Mesendoderm (in vitro differentiated cells): ENCODE results near the gene EPHA5.

Experiments used
- DNase-seq: peaks from one replicate; pipeline ENCODE4 v3.0.0; 2013
- H2AK5ac ChIP-seq: 2 replicates; pipeline ENCODE4 v1.6.1; 2013; ENCODE audit warnings: low read length, inconsistent platforms
- H2BK120ac ChIP-seq: 2 replicates; pipeline ENCODE4 v1.6.1; 2013; ENCODE audit warnings: low read depth, mild to moderate bottlenecking, low read length, moderate library complexity, mixed read lengths
- H2BK15ac ChIP-seq: replicated peaks from 2 replicates; pipeline ENCODE4 v1.6.1; 2013; ENCODE audit warnings: low read depth, mild to moderate bottlenecking, moderate library complexity
- H2BK5ac ChIP-seq: 2 replicates; pipeline ENCODE4 v1.6.1; 2013; ENCODE audit warnings: low read length, inconsistent platforms
- H3K18ac ChIP-seq: 2 replicates; pipeline ENCODE4 v1.6.1; 2013; ENCODE audit warnings: mild to moderate bottlenecking, low read length, mixed read lengths
- H3K23ac ChIP-seq: one replicate; pipeline ENCODE4 v1.6.1; 2013; ENCODE audit warnings: low read length
- H3K27ac ChIP-seq: 2 replicates; pipeline ENCODE4 v1.5.1; 2013; ENCODE audit warnings: low read depth, mild to moderate bottlenecking, inconsistent platforms, low read length, moderate library complexity
- H3K27me3 ChIP-seq: 2 replicates; pipeline ENCODE4 v1.6.1; 2013; ENCODE audit warnings: low read length, control low read depth, mild to moderate bottlenecking, inconsistent platforms; ENCODE audit not compliant: insufficient read depth, poor library complexity
- H3K36me3 ChIP-seq: 2 replicates; pipeline ENCODE4 v1.6.1; 2013; ENCODE audit warnings: low read length, inconsistent platforms; ENCODE audit not compliant: control insufficient read depth, insufficient read depth
- H3K4ac ChIP-seq: one replicate; pipeline ENCODE4 v1.6.1; 2013; ENCODE audit warnings: low read depth, mild to moderate bottlenecking, low read length, moderate library complexity
- H3K4me1 ChIP-seq: 2 replicates; pipeline ENCODE4 v1.6.1; 2013; ENCODE audit warnings: low read depth, low read length, inconsistent platforms; ENCODE audit not compliant: control insufficient read depth
- H3K4me2 ChIP-seq: 2 replicates; pipeline ENCODE4 v1.6.1; 2013; ENCODE audit warnings: low read length
- H3K4me3 ChIP-seq: 2 replicates; pipeline ENCODE4 v1.5.1; 2013; ENCODE audit warnings: mild to moderate bottlenecking, low read length
- H3K56ac ChIP-seq: one replicate; pipeline ENCODE4 v1.6.1; 2013; ENCODE audit warnings: low read length
- H3K79me1 ChIP-seq: 2 replicates; pipeline ENCODE4 v1.6.1; 2013; ENCODE audit warnings: low read length, inconsistent platforms
- H3K79me2 ChIP-seq: 2 replicates; pipeline ENCODE4 v1.6.1; 2013; ENCODE audit warnings: mild to moderate bottlenecking, low read length; ENCODE audit not compliant: control insufficient read depth, insufficient read depth
- H3K9ac ChIP-seq: 2 replicates; pipeline ENCODE4 v1.6.1; 2013; ENCODE audit warnings: low read length, inconsistent platforms
- H4K5ac ChIP-seq: one replicate; pipeline ENCODE4 v1.6.1; 2013; ENCODE audit warnings: low read length
- H4K8ac ChIP-seq: one replicate; pipeline ENCODE4 v1.6.1; 2013; ENCODE audit warnings: low read depth, mild to moderate bottlenecking, control low read depth, low read length, moderate library complexity
- WGBS: extraction: QIAGEN DNeasy Blood & Tissue Kit; methylation state at CpG from one replicate; pipeline ENCODE4 v1.1.7; 2013; ENCODE audit warnings: low lambda C conversion rate, missing lambda C conversion rate; ENCODE audit not compliant: insufficient coverage; ENCODE audit errors: extremely low coverage; 5-methylcytosine and 5-hydroxymethylcytosine counted together

The EPHA5 gene

DNA sequence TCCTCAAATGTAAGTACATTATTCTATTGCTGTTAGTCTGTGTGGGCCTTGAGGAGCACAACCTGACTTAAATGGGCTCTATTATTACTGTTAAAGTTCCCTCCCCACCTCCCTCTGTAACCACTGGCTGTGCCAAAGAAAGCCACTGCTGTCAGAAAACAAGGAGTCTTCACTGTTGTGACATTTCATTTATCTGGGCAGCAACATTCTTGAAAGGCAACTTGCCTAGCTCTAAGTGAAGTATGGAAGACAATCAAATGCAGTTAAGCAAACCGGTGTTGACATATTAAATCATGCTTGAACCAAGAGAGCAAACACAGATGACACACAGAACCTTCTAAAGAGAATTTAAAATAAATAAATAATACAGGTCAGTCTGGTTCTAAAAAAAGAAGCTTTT is 81.0 kb downstream of the EPHA5 start:
- Histone ChIP-seq H3K18ac (no peak overlapping the region), H3K4me2 (no peak overlapping the region), H2BK15ac (no peak overlapping the region), H4K5ac (no peak overlapping the region), H2AK5ac (no peak overlapping the region), H4K8ac (no peak overlapping the region), H3K4ac (no peak overlapping the region), H3K27me3 (no peaks in the 10 kb centered on the region), H3K4me3 (no peak overlapping the region), H3K9ac (no peak overlapping the region), H2BK5ac (no peak overlapping the region), H3K4me1 (no peaks in the 10 kb centered on the region), H3K79me1 (no peaks in the 10 kb centered on the region), H3K23ac (no peak overlapping the region), H3K27ac (no peak overlapping the region), H3K56ac (no peak overlapping the region), H3K79me2 (no peaks in the 10 kb centered on the region), H3K36me3 (no peaks in the 10 kb centered on the region), H2BK120ac (no peak overlapping the region)
- DNase-seq, result no peak
- no CpG with 5 or more reads among the region's 1 CpG for WGBS

DNA sequence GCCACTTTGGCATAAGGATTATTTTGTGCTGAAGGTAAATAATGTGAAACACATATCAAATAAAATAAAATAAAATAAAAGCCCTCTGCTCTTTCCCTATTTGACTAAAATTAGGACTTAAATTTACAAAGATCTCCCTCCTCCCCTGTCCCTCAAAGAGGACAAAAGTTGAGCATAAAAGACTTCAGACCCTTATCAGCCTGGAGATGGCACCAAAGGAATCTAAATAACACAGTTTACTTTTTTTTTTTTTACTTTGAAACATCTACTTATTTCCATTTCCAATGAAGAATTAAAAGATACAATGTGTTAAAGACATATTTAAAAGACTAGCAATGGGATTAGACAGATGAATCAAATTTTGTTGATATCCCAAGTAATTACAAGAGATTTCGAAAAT is 89.7 kb downstream of the EPHA5 start:
- H3K36me3 ChIP-seq, result no peaks in the 10 kb centered on the region
- no peak overlapping the region for H2AK5ac ChIP-seq
- no peaks in the 10 kb centered on the region for H3K27me3 ChIP-seq
- no peak overlapping the region for H3K27ac ChIP-seq
- no peak overlapping the region for H2BK5ac ChIP-seq
- no peak overlapping the region for H2BK15ac ChIP-seq
- no peaks in the 10 kb centered on the region for H3K79me1 ChIP-seq
- WGBS, result no CpG with 5 or more reads among the region's 1 CpG
- H3K23ac ChIP-seq, result no peak overlapping the region
- no peak overlapping the region for H3K9ac ChIP-seq
- H2BK120ac ChIP-seq, result no peak overlapping the region
- peak; percentile 31 for DNase-seq
- no peaks in the 10 kb centered on the region for H3K79me2 ChIP-seq
- no peak overlapping the region for H3K18ac ChIP-seq
- no peak overlapping the region for H3K56ac ChIP-seq
- H3K4me3 ChIP-seq, result no peak overlapping the region
- H3K4me1 ChIP-seq, result no peaks in the 10 kb centered on the region
- H4K5ac ChIP-seq, result no peak overlapping the region
- H3K4me2 ChIP-seq, result no peak overlapping the region
- no peak overlapping the region for H4K8ac ChIP-seq
- H3K4ac ChIP-seq, result no peak overlapping the region

DNA sequence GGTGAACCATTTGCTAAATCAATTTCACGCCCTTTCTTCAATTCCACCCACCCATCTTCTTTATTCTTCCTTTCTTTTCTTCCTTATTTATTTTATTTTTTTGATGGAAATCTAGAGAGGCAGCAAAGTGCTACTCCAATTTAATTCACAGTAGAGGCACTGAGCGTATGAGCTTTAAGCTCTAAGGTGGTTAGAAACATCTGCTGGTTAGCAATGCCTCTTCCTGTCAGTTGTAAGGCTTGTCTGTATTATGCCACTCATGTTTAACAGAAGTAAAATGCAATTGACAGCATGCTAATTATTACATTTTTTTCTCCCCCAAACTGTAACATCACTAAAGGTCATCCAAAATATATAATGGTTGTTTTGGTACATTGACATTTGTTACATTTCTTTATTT is 103.8 kb downstream of the EPHA5 start:
- DNase-seq, result no peak
- no peaks in the 10 kb centered on the region for H3K4me1 ChIP-seq
- no peak overlapping the region for H4K8ac ChIP-seq
- H3K56ac ChIP-seq, result no peak overlapping the region
- no peak overlapping the region for H2AK5ac ChIP-seq
- no peak overlapping the region for H3K4ac ChIP-seq
- no peak overlapping the region for H3K27ac ChIP-seq
- no peak overlapping the region for H3K18ac ChIP-seq
- no peak overlapping the region for H2BK5ac ChIP-seq
- no peaks in the 10 kb centered on the region for H3K79me2 ChIP-seq
- H4K5ac ChIP-seq, result no peak overlapping the region
- no peak overlapping the region for H3K4me3 ChIP-seq
- H3K27me3 ChIP-seq, result no peaks in the 10 kb centered on the region
- 100% methylated on average over 1 of the region's 2 CpGs for WGBS
- H3K79me1 ChIP-seq, result no peaks in the 10 kb centered on the region
- no peak overlapping the region for H2BK15ac ChIP-seq
- H3K4me2 ChIP-seq, result no peak overlapping the region
- H3K36me3 ChIP-seq, result no peaks in the 10 kb centered on the region
- H3K23ac ChIP-seq, result no peak overlapping the region
- H3K9ac ChIP-seq, result no peak overlapping the region
- H2BK120ac ChIP-seq, result no peak overlapping the region

DNA sequence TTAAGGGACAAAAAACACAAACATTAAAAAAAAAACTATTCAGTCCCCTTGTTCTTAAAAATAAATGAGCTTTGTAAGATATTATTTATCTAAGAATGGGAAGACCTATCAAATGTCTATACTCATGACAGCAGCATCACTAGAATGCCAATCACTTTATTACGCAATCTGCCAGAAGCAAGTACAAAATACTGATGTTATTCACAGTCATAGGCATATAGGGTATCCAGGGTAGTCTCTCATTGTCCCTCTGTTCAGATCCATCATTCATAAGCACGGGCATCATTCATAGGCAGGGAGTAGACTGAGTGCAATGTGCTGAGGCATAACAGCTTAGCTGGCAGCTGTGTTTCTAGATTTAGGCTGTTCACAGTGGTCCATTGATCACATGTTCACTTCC is 109.1 kb downstream of the EPHA5 start:
- H2BK120ac ChIP-seq, result no peak overlapping the region
- no peak overlapping the region for H4K5ac ChIP-seq
- no peak overlapping the region for H3K27ac ChIP-seq
- no peak overlapping the region for H3K9ac ChIP-seq
- H3K79me2 ChIP-seq, result no peaks in the 10 kb centered on the region
- peak overlapping the region; percentile 34 for H3K56ac ChIP-seq
- DNase-seq, result no peak
- H3K79me1 ChIP-seq, result no peaks in the 10 kb centered on the region
- no peak overlapping the region for H3K18ac ChIP-seq
- no CpG with 5 or more reads among the region's 2 CpGs for WGBS
- no peaks in the 10 kb centered on the region for H3K36me3 ChIP-seq
- no peak overlapping the region for H3K23ac ChIP-seq
- H3K27me3 ChIP-seq, result no peaks in the 10 kb centered on the region
- H3K4me2 ChIP-seq, result no peak overlapping the region
- no peak overlapping the region for H3K4me3 ChIP-seq
- no peak overlapping the region for H2BK15ac ChIP-seq
- H2AK5ac ChIP-seq, result no peak overlapping the region
- H3K4me1 ChIP-seq, result no peaks in the 10 kb centered on the region
- H4K8ac ChIP-seq, result no peak overlapping the region
- H3K4ac ChIP-seq, result no peak overlapping the region
- no peak overlapping the region for H2BK5ac ChIP-seq

DNA sequence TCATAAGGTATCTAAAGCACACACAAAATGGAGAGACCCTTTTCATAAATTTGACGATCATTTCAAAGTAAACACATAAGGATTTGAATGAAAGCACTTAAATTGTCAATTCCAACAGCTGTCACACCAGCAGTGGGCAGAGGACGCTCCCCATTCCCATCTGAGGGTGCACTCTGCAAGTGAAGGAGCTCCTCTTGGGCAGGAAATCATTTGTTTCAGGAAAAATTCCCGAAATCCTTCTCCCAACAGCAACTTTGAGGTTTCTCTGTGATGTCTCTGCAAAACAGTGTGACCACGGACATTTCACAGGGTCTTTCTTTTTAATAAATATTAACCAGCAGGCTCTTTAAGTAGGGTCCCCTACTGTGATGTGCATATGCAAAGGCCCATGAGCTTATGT is 111.0 kb downstream of the EPHA5 start:
- no peak overlapping the region for H3K56ac ChIP-seq
- no peaks in the 10 kb centered on the region for H3K79me2 ChIP-seq
- no CpG with 5 or more reads among the region's 4 CpGs for WGBS
- no peaks in the 10 kb centered on the region for H3K36me3 ChIP-seq
- H3K4me1 ChIP-seq, result no peaks in the 10 kb centered on the region
- no peak overlapping the region for H3K9ac ChIP-seq
- H3K4me3 ChIP-seq, result no peak overlapping the region
- no peak overlapping the region for H3K27ac ChIP-seq
- peak; percentile 3 for DNase-seq
- no peak overlapping the region for H3K23ac ChIP-seq
- no peak overlapping the region for H3K18ac ChIP-seq
- H3K79me1 ChIP-seq, result no peaks in the 10 kb centered on the region
- H2BK5ac ChIP-seq, result no peak overlapping the region
- H2AK5ac ChIP-seq, result no peak overlapping the region
- no peak overlapping the region for H4K8ac ChIP-seq
- no peak overlapping the region for H3K4ac ChIP-seq
- H2BK120ac ChIP-seq, result no peak overlapping the region
- H3K27me3 ChIP-seq, result no peaks in the 10 kb centered on the region
- no peak overlapping the region for H3K4me2 ChIP-seq
- no peak overlapping the region for H2BK15ac ChIP-seq
- no peak overlapping the region for H4K5ac ChIP-seq

DNA sequence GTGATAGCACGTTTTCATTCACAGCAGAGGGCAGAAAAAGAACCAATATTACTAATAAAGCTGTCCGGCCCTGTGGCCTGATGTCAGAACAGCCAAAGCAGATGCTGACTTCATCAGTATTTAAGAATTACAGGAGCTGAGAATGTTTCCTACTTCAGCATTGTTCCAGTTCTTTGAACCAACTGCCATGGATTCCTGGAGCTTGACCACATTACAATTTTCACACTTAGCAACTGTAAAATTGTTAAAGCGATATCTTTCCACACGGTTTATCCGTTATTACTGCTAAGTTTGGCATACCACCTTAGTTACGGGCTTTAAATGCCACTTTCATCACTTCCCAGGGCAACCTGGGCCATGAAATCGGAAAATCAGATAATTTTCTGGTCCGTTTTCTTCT is 118.2 kb downstream of the EPHA5 start:
- no peak overlapping the region for H4K8ac ChIP-seq
- DNase-seq, result no peak
- no peak overlapping the region for H2AK5ac ChIP-seq
- H3K36me3 ChIP-seq, result no peaks in the 10 kb centered on the region
- no peak overlapping the region for H3K56ac ChIP-seq
- H3K79me2 ChIP-seq, result no peaks in the 10 kb centered on the region
- no peak overlapping the region for H3K27ac ChIP-seq
- H2BK15ac ChIP-seq, result no peak overlapping the region
- H3K18ac ChIP-seq, result no peak overlapping the region
- no CpG with 5 or more reads among the region's 8 CpGs for WGBS
- no peaks in the 10 kb centered on the region for H3K4me1 ChIP-seq
- H3K27me3 ChIP-seq, result no peaks in the 10 kb centered on the region
- no peak overlapping the region for H3K4me3 ChIP-seq
- no peak overlapping the region for H3K4me2 ChIP-seq
- H3K4ac ChIP-seq, result no peak overlapping the region
- H4K5ac ChIP-seq, result no peak overlapping the region
- no peak overlapping the region for H2BK5ac ChIP-seq
- H3K23ac ChIP-seq, result no peak overlapping the region
- H3K79me1 ChIP-seq, result no peaks in the 10 kb centered on the region
- no peak overlapping the region for H2BK120ac ChIP-seq
- no peak overlapping the region for H3K9ac ChIP-seq
